ENCODE measurements around the gene SMARCC2.

DNA sequence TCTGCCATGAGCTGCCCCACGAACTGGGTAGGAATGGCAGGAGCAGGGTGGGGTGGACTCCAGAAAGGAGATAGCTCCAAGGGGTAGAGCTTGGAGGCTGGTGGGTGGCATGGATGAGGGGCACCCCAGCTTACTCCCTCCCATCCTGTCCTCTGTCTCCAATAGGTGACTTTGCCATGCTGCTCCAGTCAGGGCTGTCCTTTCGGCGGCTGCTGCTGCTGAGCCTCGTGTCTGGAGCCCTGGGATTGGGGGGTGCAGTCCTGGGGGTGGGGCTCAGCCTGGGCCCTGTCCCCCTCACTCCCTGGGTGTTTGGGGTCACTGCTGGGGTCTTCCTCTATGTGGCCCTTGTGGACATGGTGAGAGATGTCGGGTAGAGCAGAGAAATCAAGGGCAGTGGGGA, 47.7 kb upstream of the SMARCC2 start:
- TF ChIP-seq, protein P1, sequence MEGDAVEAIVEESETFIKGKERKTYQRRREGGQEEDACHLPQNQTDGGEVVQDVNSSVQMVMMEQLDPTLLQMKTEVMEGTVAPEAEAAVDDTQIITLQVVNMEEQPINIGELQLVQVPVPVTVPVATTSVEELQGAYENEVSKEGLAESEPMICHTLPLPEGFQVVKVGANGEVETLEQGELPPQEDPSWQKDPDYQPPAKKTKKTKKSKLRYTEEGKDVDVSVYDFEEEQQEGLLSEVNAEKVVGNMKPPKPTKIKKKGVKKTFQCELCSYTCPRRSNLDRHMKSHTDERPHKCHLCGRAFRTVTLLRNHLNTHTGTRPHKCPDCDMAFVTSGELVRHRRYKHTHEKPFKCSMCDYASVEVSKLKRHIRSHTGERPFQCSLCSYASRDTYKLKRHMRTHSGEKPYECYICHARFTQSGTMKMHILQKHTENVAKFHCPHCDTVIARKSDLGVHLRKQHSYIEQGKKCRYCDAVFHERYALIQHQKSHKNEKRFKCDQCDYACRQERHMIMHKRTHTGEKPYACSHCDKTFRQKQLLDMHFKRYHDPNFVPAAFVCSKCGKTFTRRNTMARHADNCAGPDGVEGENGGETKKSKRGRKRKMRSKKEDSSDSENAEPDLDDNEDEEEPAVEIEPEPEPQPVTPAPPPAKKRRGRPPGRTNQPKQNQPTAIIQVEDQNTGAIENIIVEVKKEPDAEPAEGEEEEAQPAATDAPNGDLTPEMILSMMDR (IDR thresholded peaks at IDR 0.05), result no peak
- TF ChIP-seq POLR2A (IDR thresholded peaks at IDR 0.05), result no peak

Measured in heart left ventricle (tissue), 13 donors.